T-helper 17 cell (primary cell): Measurements from ENCODE around the gene WNT10A. TPM values are rescaled to one million over a fixed set of nuclear protein-coding genes. Genes with fewer than 3 reads are reported as not detected.

Source experiments
- ATAC-seq: fragments of 150-1000 bp; cut with Tn5 transposase; 2 replicates; pipeline ENCODE4 v1.10.0; 2021; ENCODE audit warnings: mild to moderate bottlenecking, moderate library complexity
- DNase-seq, 3 donors: peaks; one replicate each; pipeline versions ENCODE4 v3.0.0 to v3.0.0-alpha.2; 2020 to 2021
- H3K9me3 ChIP-seq: one replicate; pipeline ENCODE4 v1.7.0; 2013; ENCODE audit warnings: low read length, mild to moderate bottlenecking; ENCODE audit not compliant: control insufficient read depth, poor library complexity, severe bottlenecking
- H3K27ac Mint-ChIP-seq: one replicate; pipeline ENCODE4 v1.8.0; 2022; ENCODE audit warnings: mild to moderate bottlenecking, moderate library complexity, mixed read lengths
- H3K27me3 Mint-ChIP-seq: one replicate; pipeline ENCODE4 v1.8.0; 2022; ENCODE audit warnings: mixed read lengths
- H3K36me3 Mint-ChIP-seq: one replicate; pipeline ENCODE4 v1.8.0; 2022; ENCODE audit warnings: low read depth, mixed read lengths
- H3K4me1 Mint-ChIP-seq: one replicate; pipeline ENCODE4 v1.8.0; 2022; ENCODE audit warnings: mild to moderate bottlenecking, mixed read lengths
- H3K4me3 Mint-ChIP-seq: one replicate; pipeline ENCODE4 v1.8.0; 2022; ENCODE audit warnings: mild to moderate bottlenecking, moderate library complexity, mixed read lengths
- total RNA-seq, 4 donors: library from RNA in 2 of 4; stranded (reverse) in 2 of 4; gene quantifications; one replicate each; pipeline ENCODE4 v1.2.3 and lab custom pipeline; 2022 to 2026

WNT10A gene
- total RNA-seq, 2 donors from 2014 or later, result 5.5 to 14.4 TPM

- no peak overlapping the region for H3K27ac Mint-ChIP-seq
- DNase-seq (no peak), ATAC-seq (peak; percentile 50)
- H3K4me3 Mint-ChIP-seq, result peak overlapping the region; percentile 94
- peaks cover 25% of the 10 kb centered on the region for H3K4me1 Mint-ChIP-seq
- peaks cover 12% of the 10 kb centered on the region for H3K36me3 Mint-ChIP-seq
- no peaks in the 10 kb centered on the region for H3K9me3 ChIP-seq
- peaks cover 52% of the 10 kb centered on the region for H3K27me3 Mint-ChIP-seq
These were observed 7.1 kb upstream of the WNT10A start for GRCh38 chr2:218873359-218874194.

- peaks cover 31% of the 10 kb centered on the region for H3K4me1 Mint-ChIP-seq
- no peak overlapping the region for H3K4me3 Mint-ChIP-seq
- ATAC-seq, result no peak
These were observed 4.9 kb upstream of the WNT10A start for GRCh38 chr2:218875692-218876246.

GRCh38 chr2:218876562-218877219 lies 4.0 kb upstream of the WNT10A start:
- Mint-ChIP-seq H3K27ac (peak overlapping the region; percentile 72), H3K4me1 (peaks cover 37% of the 10 kb centered on the region), H3K27me3 (peaks cover 35% of the 10 kb centered on the region), H3K36me3 (peaks cover 11% of the 10 kb centered on the region), H3K4me3 (peak overlapping the region; percentile 33)
- DNase-seq (peak; percentile 39 to 74 (median 57)), ATAC-seq (no peak)
- no peaks in the 10 kb centered on the region for H3K9me3 ChIP-seq

More at GRCh38 chr2:218875692-218876246, 4.9 kb upstream of the WNT10A start:
- Mint-ChIP-seq H3K27me3 (peaks cover 40% of the 10 kb centered on the region), H3K36me3 (peaks cover 12% of the 10 kb centered on the region), H3K27ac (no peak overlapping the region)
- no peaks in the 10 kb centered on the region for H3K9me3 ChIP-seq
- no peak for DNase-seq

GRCh38 chr2:218877331-218877730 lies 3.3 kb upstream of the WNT10A start:
- ATAC-seq, result no peak
- Mint-ChIP-seq H3K4me3 (no peak overlapping the region), H3K36me3 (peaks cover 6% of the 10 kb centered on the region), H3K27me3 (peaks cover 29% of the 10 kb centered on the region), H3K4me1 (peaks cover 36% of the 10 kb centered on the region), H3K27ac (no peak overlapping the region)
- no peak for DNase-seq
- H3K9me3 ChIP-seq, result no peaks in the 10 kb centered on the region

GRCh38 chr2:218877891-218878290 lies 2.8 kb upstream of the WNT10A start:
- Mint-ChIP-seq H3K4me1 (peaks cover 41% of the 10 kb centered on the region), H3K27ac (no peak overlapping the region), H3K36me3 (peaks cover 6% of the 10 kb centered on the region), H3K4me3 (no peak overlapping the region), H3K27me3 (peaks cover 23% of the 10 kb centered on the region)
- no peaks in the 10 kb centered on the region for H3K9me3 ChIP-seq
- DNase-seq, result no peak
- ATAC-seq, result no peak

GRCh38 chr2:218878486-218878885 lies 2.2 kb upstream of the WNT10A start:
- DNase-seq (no peak), ATAC-seq (no peak)
- peaks cover 2% of the 10 kb centered on the region for H3K36me3 Mint-ChIP-seq
- peaks cover 41% of the 10 kb centered on the region for H3K4me1 Mint-ChIP-seq
- peak overlapping the region; percentile 41 for H3K4me3 Mint-ChIP-seq
- no peak overlapping the region for H3K27ac Mint-ChIP-seq
- H3K9me3 ChIP-seq, result no peaks in the 10 kb centered on the region
- peaks cover 18% of the 10 kb centered on the region for H3K27me3 Mint-ChIP-seq

- DNase-seq, result no peak
- H3K27me3 Mint-ChIP-seq, result peaks cover 18% of the 10 kb centered on the region
- no peaks in the 10 kb centered on the region for H3K9me3 ChIP-seq
- peak overlapping the region; percentile 89 for H3K4me3 Mint-ChIP-seq
- H3K4me1 Mint-ChIP-seq, result peaks cover 43% of the 10 kb centered on the region
- H3K27ac Mint-ChIP-seq, result peak overlapping the region; percentile 94
- peaks cover 2% of the 10 kb centered on the region for H3K36me3 Mint-ChIP-seq
- ATAC-seq, result no peak
These were observed 1.5 kb upstream of the WNT10A start for GRCh38 chr2:218878926-218879761.

- no peak for ATAC-seq
- peak overlapping the region; percentile 89 for H3K4me3 Mint-ChIP-seq
These were observed 913 bp upstream of the WNT10A start for GRCh38 chr2:218879776-218880101.

GRCh38 chr2:218880859-218881594 lies 375 bp downstream of the WNT10A start:
- Mint-ChIP-seq H3K27me3 (peaks cover 7% of the 10 kb centered on the region), H3K36me3 (peaks cover 2% of the 10 kb centered on the region), H3K4me1 (peaks cover 58% of the 10 kb centered on the region), H3K4me3 (peak overlapping the region; percentile 93), H3K27ac (peak overlapping the region; percentile 94)
- no peak for ATAC-seq
- DNase-seq, result no peak
- no peaks in the 10 kb centered on the region for H3K9me3 ChIP-seq

More at GRCh38 chr2:218879776-218880101, 913 bp upstream of the WNT10A start:
- H3K36me3 Mint-ChIP-seq, result peaks cover 2% of the 10 kb centered on the region
- H3K27ac Mint-ChIP-seq, result peak overlapping the region; percentile 94
- peaks cover 48% of the 10 kb centered on the region for H3K4me1 Mint-ChIP-seq
- H3K27me3 Mint-ChIP-seq, result peaks cover 12% of the 10 kb centered on the region
- DNase-seq, result no peak
- H3K9me3 ChIP-seq, result no peaks in the 10 kb centered on the region

- H3K27ac Mint-ChIP-seq, result peak overlapping the region; percentile 94
These were observed 1.2 kb downstream of the WNT10A start for GRCh38 chr2:218881744-218882460.

GRCh38 chr2:218882461-218882816 lies 1.8 kb downstream of the WNT10A start:
- DNase-seq, result no peak
- H3K27me3 Mint-ChIP-seq, result no peaks in the 10 kb centered on the region
- no peaks in the 10 kb centered on the region for H3K36me3 Mint-ChIP-seq
- H3K4me1 Mint-ChIP-seq, result peaks cover 59% of the 10 kb centered on the region
- peak overlapping the region; percentile 93 for H3K4me3 Mint-ChIP-seq
- H3K27ac Mint-ChIP-seq, result peak overlapping the region; percentile 94
- no peak for ATAC-seq
- H3K9me3 ChIP-seq, result no peaks in the 10 kb centered on the region

More at GRCh38 chr2:218881744-218882460, 1.2 kb downstream of the WNT10A start:
- H3K4me1 Mint-ChIP-seq, result peaks cover 57% of the 10 kb centered on the region
- peak overlapping the region; percentile 93 for H3K4me3 Mint-ChIP-seq
- ATAC-seq (no peak), DNase-seq (no peak)
- H3K36me3 Mint-ChIP-seq, result no peaks in the 10 kb centered on the region
- no peaks in the 10 kb centered on the region for H3K9me3 ChIP-seq
- H3K27me3 Mint-ChIP-seq, result no peaks in the 10 kb centered on the region

GRCh38 chr2:218882866-218883366 lies 2.3 kb downstream of the WNT10A start:
- peak overlapping the region; percentile 94 for H3K27ac Mint-ChIP-seq

More at GRCh38 chr2:218882866-218883366, 2.3 kb downstream of the WNT10A start:
- no peaks in the 10 kb centered on the region for H3K36me3 Mint-ChIP-seq
- H3K4me1 Mint-ChIP-seq, result peaks cover 63% of the 10 kb centered on the region
- no peaks in the 10 kb centered on the region for H3K27me3 Mint-ChIP-seq
- DNase-seq, result no peak
- H3K9me3 ChIP-seq, result no peaks in the 10 kb centered on the region
- peak overlapping the region; percentile 93 for H3K4me3 Mint-ChIP-seq
- ATAC-seq, result no peak
